ENCODE measurements around the gene FOXN3. TPM values are rescaled to one million over a fixed set of nuclear protein-coding genes. Genes with fewer than 3 reads are reported as not detected.
A peak's percentile ranks its signal among the peaks of the same experiment; 100 is the strongest.

FOXN3 gene
- polyA plus RNA-seq, 3 donors, result 38.7 to 57.4 (median 42.0) TPM

- Histone ChIP-seq H3K4me2 (replicated peaks; ENCODE audit: extremely low read depth, low read length, poor library complexity, severe bottlenecking) (no peak overlapping the region), H3K4me1 (ENCODE audit: control insufficient read depth in 1 of 2, insufficient read depth in 2 of 2, low read length in 2 of 2) (no peaks in the 10 kb centered on the region), H3K79me2 (ENCODE audit: insufficient read depth, low read length) (peaks cover 88% of the 10 kb centered on the region), H3K36me3 (replicated peaks in 1 of 2; ENCODE audit: control insufficient read depth in 1 of 2, insufficient read depth in 2 of 2, low read length in 2 of 2) (peaks cover 14 to 73% of the 10 kb centered on the region in 2 donors), H2AFZ (ENCODE audit: insufficient read depth, low read depth, low read length, poor library complexity, severe bottlenecking) (no peak overlapping the region), H3K27ac (ENCODE audit: low read depth in 1 of 2, low read length in 2 of 2) (peak overlapping the region in 1 of 2 donors; percentile 21), H3K4me3 (replicated peaks in 1 of 3; ENCODE audit: low read depth in 2 of 3, low read length in 3 of 3) (no peak overlapping the region), H4K20me1 (ENCODE audit: insufficient read depth, low read length) (peaks cover 100% of the 10 kb centered on the region), H3K9ac (ENCODE audit: insufficient read depth, low read length, poor library complexity, severe bottlenecking) (no peak overlapping the region), H3K9me3 (replicated peaks in 1 of 2; ENCODE audit: control insufficient read depth in 1 of 2, insufficient read depth in 1 of 2, low read length in 2 of 2) (no peaks in the 10 kb centered on the region), H3K27me3 (ENCODE audit: control insufficient read depth in 2 of 2, insufficient read depth in 2 of 2, low read length in 2 of 2) (no peaks in the 10 kb centered on the region)
- no peak for DNase-seq
- no peak for TF ChIP-seq CTCF (IDR thresholded peaks at IDR 0.05)
- WGBS (ENCODE audit: insufficient coverage), result 100% methylated on average over 2 of the region's 6 CpGs
- peaks cover 20% of the 10 kb centered on the region for H3K4me1 Mint-ChIP-seq
- H3K9me3 Mint-ChIP-seq, result no peaks in the 10 kb centered on the region
- intact Hi-C loops (cut with micrococcal nuclease), result no loop called here
- H3K36me3 Mint-ChIP-seq, result peaks cover 56 to 59% of the 10 kb centered on the region in 2 donors
- no peaks in the 10 kb centered on the region for H3K27me3 Mint-ChIP-seq (ENCODE audit: low read depth in 3 of 3)
- H3K27ac Mint-ChIP-seq, result peak overlapping the region in 1 of 7 donors; percentile 29
- H3K4me3 Mint-ChIP-seq, result no peak overlapping the region
Observed at GRCh38 chr14:89277203-89277602, 139.8 kb downstream of the FOXN3 start.

DNA sequence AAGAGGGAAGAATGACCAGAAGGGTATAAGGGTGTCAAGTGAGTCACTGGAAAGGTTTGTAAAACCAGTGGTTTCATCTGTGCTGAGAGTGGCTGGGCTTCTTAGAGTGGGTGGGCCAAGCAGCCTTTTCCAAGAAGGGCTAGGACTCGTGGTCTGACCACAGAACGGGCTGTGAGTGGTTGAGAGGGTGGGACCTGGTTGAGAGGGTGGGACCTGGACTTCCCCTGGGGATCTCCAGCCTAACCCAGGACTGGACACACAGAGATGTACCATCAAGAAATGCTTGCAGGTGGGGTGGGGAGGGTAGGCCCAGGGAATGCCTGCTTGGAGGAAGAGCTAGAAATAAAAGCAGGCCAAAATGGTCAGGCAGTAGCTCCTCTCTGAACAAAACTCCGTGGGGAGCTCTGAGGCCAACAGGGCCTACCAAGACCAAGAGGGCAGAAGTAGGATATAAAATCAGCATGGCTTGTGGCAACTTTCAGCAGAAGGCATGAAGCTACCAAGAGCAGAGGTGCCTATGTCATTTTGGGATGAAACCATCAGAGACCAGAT is 140.5 kb downstream of the FOXN3 start:
- Histone ChIP-seq H3K27ac (ENCODE audit: low read depth in 1 of 2, low read length in 2 of 2) (peak overlapping the region in 1 of 2 donors; percentile 62), H3K4me1 (ENCODE audit: control insufficient read depth in 1 of 2, insufficient read depth in 2 of 2, low read length in 2 of 2) (no peaks in the 10 kb centered on the region), H2AFZ (ENCODE audit: insufficient read depth, low read depth, low read length, poor library complexity, severe bottlenecking) (no peak overlapping the region), H3K9ac (ENCODE audit: insufficient read depth, low read length, poor library complexity, severe bottlenecking) (no peak overlapping the region), H3K4me2 (replicated peaks; ENCODE audit: extremely low read depth, low read length, poor library complexity, severe bottlenecking) (no peak overlapping the region), H3K36me3 (replicated peaks in 1 of 2; ENCODE audit: control insufficient read depth in 1 of 2, insufficient read depth in 2 of 2, low read length in 2 of 2) (peaks cover 12 to 72% of the 10 kb centered on the region in 2 donors), H3K9me3 (replicated peaks in 1 of 2; ENCODE audit: control insufficient read depth in 1 of 2, insufficient read depth in 1 of 2, low read length in 2 of 2) (no peaks in the 10 kb centered on the region), H3K79me2 (ENCODE audit: insufficient read depth, low read length) (peaks cover 83% of the 10 kb centered on the region), H4K20me1 (ENCODE audit: insufficient read depth, low read length) (peaks cover 100% of the 10 kb centered on the region), H3K27me3 (ENCODE audit: control insufficient read depth in 2 of 2, insufficient read depth in 2 of 2, low read length in 2 of 2) (no peaks in the 10 kb centered on the region), H3K4me3 (replicated peaks in 1 of 3; ENCODE audit: low read depth in 2 of 3, low read length in 3 of 3) (no peak overlapping the region)
- intact Hi-C loops (cut with micrococcal nuclease), result no loop called here
- H3K9me3 Mint-ChIP-seq, result no peaks in the 10 kb centered on the region
- H3K27me3 Mint-ChIP-seq (ENCODE audit: low read depth in 3 of 3), result no peaks in the 10 kb centered on the region
- H3K4me1 Mint-ChIP-seq, result peaks cover 20% of the 10 kb centered on the region
- no peak overlapping the region for H3K4me3 Mint-ChIP-seq
- TF ChIP-seq CTCF (IDR thresholded peaks at IDR 0.05), result no peak
- H3K36me3 Mint-ChIP-seq, result peaks cover 56% of the 10 kb centered on the region in 2 donors
- peak in 2 of 3 donors; percentile 6 to 55 for DNase-seq
- H3K27ac Mint-ChIP-seq, result peak overlapping the region; percentile 14 to 83 (median 75)
- WGBS (ENCODE audit: insufficient coverage), result 53% methylated on average over 3 of the region's 3 CpGs

Data from CD14-positive monocyte (primary cell).